ENCODE results near the gene MYEOV.

MYEOV gene

DNA sequence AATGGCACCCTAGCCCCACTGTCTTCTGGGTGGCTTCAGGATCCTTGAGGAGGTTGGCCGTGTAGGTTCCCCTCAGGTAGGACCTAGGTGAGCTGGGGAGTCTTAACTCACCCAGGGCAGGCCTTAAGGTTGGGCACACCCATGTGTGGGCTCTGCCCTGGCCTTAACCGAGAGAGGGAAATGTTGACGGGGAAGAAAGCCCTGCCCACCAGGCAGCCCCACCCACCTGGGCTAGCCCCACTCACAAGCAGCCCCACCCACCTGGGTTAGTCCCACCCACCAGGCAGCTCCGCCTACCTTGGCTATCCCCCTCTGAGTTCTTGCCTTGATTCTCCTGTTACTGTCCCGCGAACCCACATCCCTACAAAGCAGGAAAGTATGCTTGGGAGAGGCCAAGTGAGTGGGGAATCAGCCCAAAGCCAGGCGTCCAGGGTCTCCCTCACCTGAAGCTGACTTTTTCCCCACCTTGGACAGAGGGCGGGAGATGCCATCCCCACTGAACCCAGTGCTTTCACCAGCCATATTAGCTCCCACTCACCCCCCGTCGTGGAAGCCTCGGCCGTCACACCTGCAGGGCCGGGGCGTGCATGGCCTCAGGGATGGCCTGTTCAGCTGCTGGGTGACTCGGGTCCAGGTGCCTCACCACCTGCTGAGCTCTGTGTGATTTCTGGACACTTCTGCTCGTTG, at the start of gene MYEOV:
Gene MYEOV (plus strand): TSS at position 337 of the 687 bp plus-strand sequence. CDS start 1,200 bp downstream, outside the sequence.
- DNase-seq (ENCODE audit: low spot score) = peak; percentile 76
- TF ChIP-seq, protein P1, sequence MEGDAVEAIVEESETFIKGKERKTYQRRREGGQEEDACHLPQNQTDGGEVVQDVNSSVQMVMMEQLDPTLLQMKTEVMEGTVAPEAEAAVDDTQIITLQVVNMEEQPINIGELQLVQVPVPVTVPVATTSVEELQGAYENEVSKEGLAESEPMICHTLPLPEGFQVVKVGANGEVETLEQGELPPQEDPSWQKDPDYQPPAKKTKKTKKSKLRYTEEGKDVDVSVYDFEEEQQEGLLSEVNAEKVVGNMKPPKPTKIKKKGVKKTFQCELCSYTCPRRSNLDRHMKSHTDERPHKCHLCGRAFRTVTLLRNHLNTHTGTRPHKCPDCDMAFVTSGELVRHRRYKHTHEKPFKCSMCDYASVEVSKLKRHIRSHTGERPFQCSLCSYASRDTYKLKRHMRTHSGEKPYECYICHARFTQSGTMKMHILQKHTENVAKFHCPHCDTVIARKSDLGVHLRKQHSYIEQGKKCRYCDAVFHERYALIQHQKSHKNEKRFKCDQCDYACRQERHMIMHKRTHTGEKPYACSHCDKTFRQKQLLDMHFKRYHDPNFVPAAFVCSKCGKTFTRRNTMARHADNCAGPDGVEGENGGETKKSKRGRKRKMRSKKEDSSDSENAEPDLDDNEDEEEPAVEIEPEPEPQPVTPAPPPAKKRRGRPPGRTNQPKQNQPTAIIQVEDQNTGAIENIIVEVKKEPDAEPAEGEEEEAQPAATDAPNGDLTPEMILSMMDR (IDR thresholded peaks at IDR 0.05; ENCODE audit: extremely low read depth, insufficient read depth, missing control alignments) = no peak
- in situ Hi-C loops (cut with MboI; ENCODE audit: low pct_unique_long_range_greater_than_20kb, low sequenced_read_pairs, unreplicated experiment) = no loop called here

DNA sequence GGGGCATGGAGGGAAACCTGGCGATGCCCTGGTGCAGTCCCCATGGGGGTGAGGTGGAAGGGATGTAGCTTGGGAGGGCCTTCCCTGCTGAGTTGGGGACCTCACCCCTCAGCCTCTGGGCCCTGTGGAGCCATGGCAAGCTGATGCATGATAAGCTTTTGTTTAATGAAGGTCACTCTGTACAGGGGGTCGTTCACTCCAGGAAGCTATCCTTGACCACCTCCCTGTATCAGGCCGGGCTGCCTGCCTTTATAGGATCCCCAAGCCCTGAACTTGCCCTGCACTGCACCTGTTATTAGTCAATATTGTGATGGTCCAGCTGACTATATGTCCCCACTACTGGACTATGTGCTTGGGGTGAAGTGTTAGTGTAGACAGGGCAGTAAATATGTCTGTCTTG, 49.7 kb upstream of the MYEOV start:
- in situ Hi-C loops (cut with MboI; ENCODE audit: low pct_unique_long_range_greater_than_20kb, low sequenced_read_pairs, unreplicated experiment) = no loop called here
- no peak for DNase-seq (ENCODE audit: low spot score)

DNA sequence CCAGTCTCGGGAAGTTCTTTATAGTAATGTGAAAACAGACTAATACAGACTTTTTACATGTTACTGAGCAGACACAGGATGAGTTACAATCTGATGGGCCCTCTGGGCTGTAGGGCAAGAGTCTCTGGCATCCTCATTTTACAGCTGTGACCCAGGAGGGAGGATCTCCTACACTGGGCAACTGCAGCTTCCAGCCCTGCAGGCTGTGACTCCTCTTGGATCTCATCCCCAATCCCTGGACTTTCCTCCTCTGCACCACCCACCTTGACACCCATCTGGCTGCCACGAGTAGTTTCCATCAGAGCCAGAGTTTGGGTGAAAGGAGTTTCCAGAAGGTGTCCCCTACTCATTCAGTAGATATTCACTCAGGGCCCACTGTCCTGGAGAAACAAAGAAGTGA, 48.9 kb upstream of the MYEOV start:
- TF ChIP-seq, protein P1 (IDR thresholded peaks at IDR 0.05; ENCODE audit: extremely low read depth, insufficient read depth, missing control alignments) = no peak
- DNase-seq (ENCODE audit: low spot score) = no peak
- in situ Hi-C loops (cut with MboI; ENCODE audit: low pct_unique_long_range_greater_than_20kb, low sequenced_read_pairs, unreplicated experiment) = no loop called here

More for the DNA sequence above, 49.7 kb upstream of the MYEOV start:
- TF ChIP-seq, protein P1 (IDR thresholded peaks at IDR 0.05; ENCODE audit: extremely low read depth, insufficient read depth, missing control alignments) = no peak

DNA sequence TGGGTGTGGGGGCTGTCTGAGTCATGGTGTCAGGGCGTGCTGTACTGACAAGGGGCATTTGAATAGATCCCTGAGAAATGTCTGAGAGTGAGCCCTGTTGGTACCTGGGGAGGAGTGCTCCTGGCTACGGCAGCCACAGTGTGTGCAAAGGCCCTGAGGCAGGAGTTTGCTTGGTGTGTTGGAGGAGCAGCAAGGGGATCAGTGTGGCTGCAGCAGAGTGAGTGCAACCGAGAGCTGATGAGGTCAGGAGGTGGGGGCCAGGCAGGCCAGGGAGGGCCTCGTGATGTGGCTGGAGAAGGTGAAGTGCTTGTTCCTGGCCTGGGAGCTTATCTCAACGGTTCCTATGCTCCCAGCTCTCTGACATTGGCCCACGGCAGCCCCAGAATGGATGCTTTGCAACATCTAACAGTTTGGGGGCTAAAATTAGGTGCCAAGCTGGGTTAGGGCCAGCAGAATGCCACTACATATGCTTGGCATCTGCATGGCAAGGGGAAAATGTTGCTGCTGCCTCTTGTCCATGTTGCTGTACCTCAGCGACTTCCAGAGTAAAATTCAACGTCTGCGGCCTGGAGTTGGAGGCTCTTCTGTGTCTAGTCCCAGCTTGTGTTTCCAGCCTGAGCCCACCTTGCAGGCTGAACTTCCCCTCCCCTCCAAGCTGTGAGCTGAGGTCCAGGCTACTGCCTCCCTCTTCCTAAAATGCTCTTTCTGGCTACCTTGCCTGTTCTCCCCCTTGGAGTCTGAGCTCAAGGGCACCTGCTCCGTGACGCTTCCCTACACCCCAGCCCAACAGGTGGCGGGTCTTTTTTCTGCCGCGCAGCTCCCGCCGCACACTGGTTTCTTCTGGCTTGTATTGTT, 48.2 kb upstream of the MYEOV start:
- TF ChIP-seq, protein P1 (IDR thresholded peaks at IDR 0.05; ENCODE audit: extremely low read depth, insufficient read depth, missing control alignments) = no peak
- in situ Hi-C loops (cut with MboI; ENCODE audit: low pct_unique_long_range_greater_than_20kb, low sequenced_read_pairs, unreplicated experiment) = no loop called here
- DNase-seq (ENCODE audit: low spot score) = no peak

DNA sequence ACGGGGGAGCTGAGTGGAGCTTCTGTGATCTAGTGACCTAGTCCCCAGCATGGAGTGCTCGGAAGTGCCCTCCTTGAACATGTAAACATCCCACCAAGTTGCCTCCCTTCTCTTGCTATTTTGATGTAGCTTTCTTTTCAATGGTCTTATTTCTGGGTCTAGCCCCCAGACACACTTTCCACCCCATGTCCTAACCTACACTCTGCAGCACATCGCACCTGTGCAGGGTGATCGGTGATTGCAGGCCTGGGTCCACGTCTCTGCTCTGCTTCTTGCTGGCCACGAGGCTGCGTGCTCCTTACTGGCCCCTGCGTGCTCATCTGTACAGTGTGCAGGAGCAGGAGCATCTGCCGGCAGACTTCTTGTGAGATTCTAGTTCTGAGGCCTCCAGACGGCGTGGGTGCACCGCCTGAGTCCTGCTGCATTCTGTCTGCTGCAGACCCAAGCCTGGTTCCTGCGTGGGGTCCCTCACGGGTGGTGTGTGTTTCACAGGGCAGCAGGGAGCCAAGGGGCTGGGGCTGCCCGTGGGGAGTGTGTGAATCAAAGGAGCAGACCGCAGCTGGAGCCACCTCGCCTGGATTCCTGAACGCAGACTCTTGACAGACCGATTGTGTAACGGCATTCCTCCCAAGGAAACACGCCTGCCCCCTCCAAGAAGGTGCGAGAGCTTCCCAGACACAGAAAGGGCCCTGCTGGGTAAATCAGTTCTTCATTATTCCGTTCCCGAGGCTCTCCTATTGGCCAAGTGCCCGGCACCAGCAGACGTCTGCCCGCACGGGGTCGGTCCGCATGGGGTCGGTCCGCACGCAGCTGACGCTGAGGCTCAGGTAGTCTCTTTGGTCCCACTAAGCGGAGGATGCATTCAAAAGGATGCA, 44.4 kb upstream of the MYEOV start:
- DNase-seq (ENCODE audit: low spot score) = no peak
- TF ChIP-seq, protein P1 (IDR thresholded peaks at IDR 0.05; ENCODE audit: extremely low read depth, insufficient read depth, missing control alignments) = no peak
- in situ Hi-C loops (cut with MboI; ENCODE audit: low pct_unique_long_range_greater_than_20kb, low sequenced_read_pairs, unreplicated experiment) = no loop called here

Data from GM13977 (cell line).